ENCODE data around the gene LY6G6D.

DNA sequence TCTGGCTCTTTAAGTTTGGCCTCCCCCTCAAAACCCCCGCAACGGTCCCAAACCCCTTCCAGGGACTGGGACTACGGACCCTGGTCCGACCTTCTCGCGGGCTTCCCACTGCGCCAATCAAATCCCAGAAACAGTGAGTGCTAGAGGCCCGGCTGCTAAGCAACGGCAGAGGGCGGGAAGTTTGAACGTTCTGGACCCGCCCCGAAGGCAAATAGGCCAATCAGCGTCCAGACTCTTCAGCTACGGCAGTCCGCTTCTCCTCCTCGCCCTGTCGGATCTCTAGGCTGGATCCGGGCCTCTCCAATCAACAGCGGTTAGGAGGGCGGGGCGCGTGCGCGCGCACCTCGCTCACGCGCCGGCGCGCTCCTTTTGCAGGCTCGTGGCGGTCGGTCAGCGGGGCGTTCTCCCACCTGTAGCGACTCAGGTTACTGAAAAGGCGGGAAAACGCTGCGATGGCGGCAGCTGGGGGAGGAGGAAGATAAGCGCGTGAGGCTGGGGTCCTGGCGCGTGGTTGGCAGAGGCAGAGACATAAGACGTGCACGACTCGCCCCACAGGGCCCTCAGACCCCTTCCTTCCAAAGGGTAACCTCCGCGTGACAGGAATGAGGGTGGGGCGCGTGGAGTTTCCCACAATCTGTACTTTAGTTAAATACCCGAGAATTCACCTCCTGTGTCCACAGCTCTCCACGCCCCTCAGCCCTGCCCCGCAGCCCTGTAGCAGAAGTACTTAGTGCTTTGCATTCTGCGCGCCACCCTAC lies 24.7 kb downstream of the LY6G6D start, which contains the start of gene MSH5:
- no peak for TF ChIP-seq FOXK2 (IDR thresholded peaks at IDR 0.05)
- TF ChIP-seq SP1 (IDR thresholded peaks at IDR 0.05), result no peak
- no peak for TF ChIP-seq ZNF384 (IDR thresholded peaks at IDR 0.05)
- no peak for TF ChIP-seq FOXM1 (IDR thresholded peaks at IDR 0.05; ENCODE audit: borderline replicate concordance)
- TF ChIP-seq, protein P1, sequence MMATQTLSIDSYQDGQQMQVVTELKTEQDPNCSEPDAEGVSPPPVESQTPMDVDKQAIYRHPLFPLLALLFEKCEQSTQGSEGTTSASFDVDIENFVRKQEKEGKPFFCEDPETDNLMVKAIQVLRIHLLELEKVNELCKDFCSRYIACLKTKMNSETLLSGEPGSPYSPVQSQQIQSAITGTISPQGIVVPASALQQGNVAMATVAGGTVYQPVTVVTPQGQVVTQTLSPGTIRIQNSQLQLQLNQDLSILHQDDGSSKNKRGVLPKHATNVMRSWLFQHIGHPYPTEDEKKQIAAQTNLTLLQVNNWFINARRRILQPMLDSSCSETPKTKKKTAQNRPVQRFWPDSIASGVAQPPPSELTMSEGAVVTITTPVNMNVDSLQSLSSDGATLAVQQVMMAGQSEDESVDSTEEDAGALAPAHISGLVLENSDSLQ (IDR thresholded peaks at IDR 0.05), result peak; percentile 94
- no peak for TF ChIP-seq BHLHE40 (IDR thresholded peaks at IDR 0.05; ENCODE audit: borderline replicate concordance)
- no peak for TF ChIP-seq ELF4 (IDR thresholded peaks at IDR 0.05)
- TF ChIP-seq ARNT (IDR thresholded peaks at IDR 0.05), result no peak
- no peak for TF ChIP-seq SUZ12 (IDR thresholded peaks at IDR 0.05)
- TF ChIP-seq L3MBTL2 (conservative IDR thresholded peaks at IDR 0.05), result peak; percentile 99
